VCaP (cell line): ENCODE results near the gene PODXL.
"Not testable (repeated sequence)": the region's sequence is repeated elsewhere in the genome, so short reads cannot be mapped to it uniquely, and the experiment has no call there.

Source experiments
- H3K27ac ChIP-seq: fragments of 450-650 bp; 2 replicates; pipeline ENCODE4 v1.5.1; 2017
- CTCF ChIP-seq: fragments of 450-650 bp; conservative IDR thresholded peaks from 2 replicates; pipeline ENCODE4 v1.5.1; 2017; ENCODE audit warnings: mild to moderate bottlenecking, moderate library complexity

Gene PODXL

DNA sequence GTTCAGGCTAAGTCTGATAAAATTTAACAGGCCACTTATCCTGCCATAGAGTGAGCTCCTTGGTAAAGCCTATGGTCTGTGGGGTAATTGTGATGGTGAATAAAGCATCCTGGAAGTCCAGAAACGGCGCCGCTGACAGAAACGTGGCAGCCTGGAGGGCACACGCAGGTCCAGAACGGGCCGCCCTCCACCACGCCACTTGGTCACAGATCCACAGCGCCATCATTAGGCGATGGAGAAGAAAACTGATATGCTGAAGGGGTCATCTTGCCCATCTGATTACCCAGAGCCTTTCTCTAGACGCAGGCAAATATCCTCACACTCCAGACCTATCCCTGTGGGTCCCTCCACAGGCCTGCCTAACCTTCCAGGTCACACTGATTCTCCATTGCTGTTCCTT, 37.8 kb downstream of the PODXL start:
- H3K27ac ChIP-seq: no peak overlapping the region
- TF ChIP-seq CTCF: no peak

DNA sequence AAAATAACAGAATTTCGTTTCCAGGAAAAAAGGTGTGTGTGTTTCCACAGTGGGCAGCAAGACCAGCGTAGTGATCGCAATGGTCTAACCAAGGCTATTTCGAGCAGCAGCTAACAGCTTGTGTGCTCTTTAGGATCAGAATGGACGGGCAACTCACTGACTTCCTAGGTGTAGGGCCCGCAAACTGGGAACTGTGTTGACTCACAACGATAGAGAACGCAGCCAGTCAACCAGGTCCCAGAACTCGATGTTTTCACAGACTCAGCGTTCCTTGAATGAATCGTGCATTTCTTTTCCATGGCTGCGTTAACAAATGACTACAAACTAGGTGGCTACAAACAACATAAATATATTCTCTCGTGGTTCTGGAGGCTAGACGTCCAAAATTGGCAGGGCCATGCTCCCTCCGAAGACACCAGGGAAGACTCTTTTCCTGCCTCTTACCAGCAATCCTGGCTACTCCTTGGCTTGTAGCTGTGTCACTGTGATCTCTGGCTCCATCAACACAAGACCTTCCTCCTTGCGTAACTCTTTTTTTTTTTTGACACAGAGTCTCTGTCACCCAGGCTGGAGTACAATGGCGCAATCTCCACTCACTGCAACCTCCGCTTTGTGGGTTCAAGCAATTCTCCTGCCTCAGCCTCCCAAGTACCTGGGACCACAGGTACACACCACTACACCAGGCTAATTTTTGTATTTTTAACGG, 39.1 kb downstream of the PODXL start:
- no peak for TF ChIP-seq CTCF
- H3K27ac ChIP-seq: no peak overlapping the region

GRCh38 chr7:131515471-131515870, 41.0 kb downstream of the PODXL start:
- H3K27ac ChIP-seq: not testable (repeated sequence)

DNA sequence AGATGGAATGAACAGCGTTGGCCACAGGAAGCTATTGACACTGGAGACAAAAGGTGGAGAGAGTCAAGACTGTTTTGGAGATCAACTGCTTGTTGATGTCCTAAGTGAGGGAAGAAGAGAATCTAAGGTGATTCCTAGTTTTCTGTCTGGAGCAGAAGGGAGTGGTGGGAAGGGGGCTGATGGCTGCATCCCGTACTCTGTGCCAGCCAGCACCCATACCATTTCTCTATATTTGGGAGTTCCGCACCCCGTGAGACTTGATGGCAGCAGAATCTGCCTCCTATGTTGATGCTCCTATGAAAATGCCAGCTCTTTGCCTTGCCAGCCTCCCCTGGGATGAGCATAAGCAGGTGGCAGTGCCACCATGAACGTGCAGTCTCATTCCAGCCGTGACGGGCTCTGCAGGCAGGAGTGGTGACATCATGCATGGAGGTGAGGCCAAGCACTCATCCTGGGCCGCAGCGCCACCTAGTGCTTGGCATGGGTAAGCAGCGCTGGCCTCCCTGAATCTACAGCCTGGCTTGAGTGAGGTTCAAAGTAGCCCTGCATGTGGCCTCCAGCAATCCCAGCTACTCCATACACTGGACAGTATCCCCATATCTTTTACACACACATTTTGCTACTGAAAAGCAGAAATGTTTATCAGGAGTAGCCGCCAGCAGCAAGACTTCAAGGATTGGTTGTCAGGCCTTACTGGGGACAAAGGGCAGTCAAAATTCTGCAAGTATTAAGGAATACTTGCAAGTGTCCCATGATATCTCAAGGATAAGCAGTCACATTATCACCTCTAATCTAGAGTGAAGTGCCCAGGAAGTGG, 43.0 kb downstream of the PODXL start:
- TF ChIP-seq CTCF: peak; percentile 98
- H3K27ac ChIP-seq: peak overlapping the region; percentile 28; the same call in 1 of the 2 replicates

DNA sequence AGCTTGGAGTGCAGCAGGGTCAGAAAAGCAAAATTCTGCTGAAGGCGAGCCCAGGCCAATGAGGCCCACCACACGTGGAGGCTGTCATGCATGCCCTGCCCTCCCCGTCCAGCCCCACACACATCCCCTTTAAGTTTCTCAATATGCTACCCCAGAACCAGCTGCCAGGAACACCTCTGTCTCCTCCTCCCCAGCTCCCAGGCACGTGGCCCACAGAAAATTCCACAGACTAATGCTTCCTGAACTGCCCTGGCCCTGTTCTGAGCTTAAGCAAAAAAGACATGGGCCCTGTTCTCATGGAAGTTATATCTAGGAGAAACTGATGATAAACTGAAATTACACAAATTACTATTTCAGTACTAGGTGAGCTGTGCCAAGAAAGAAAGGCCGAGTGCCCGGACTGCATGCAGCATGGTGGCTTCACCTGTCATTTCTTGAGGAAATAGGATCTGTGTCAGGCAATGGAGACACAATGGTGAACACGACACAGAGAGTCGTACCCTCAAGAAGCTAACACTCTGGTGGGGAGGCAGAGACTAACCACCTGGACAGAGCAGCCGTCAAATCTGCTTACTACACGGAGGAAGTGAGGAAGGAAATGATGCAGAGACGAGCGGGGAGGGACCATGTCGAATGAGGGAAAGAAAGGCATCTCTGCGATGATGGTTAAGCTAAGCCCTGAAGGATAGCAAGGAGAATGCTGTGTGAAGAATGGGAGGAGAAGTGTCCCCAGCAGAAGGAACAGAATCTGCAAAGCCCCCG, 44.5 kb downstream of the PODXL start:
- no peak for TF ChIP-seq CTCF
- no peak overlapping the region for H3K27ac ChIP-seq

DNA sequence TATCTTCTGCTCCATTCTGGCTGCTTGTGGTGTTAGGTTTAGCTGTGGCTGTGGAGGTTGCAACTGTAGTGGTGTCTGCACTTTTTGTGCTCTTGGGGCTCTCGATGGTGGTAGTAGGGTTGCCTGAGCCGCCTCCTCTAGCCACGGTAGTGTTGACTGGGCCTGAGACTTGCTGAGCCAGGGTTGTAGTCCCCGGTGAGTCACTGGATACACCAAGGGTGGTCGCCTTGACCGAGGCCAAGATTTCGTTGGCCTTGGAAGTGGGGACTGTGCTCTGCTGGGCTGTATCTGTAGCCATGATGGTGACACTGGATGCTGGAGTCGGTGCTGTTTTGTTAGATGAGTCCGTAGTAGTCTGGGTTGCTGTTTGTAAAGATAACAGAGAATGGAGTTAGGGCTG, 45.4 kb downstream of the PODXL start:
- no peak overlapping the region for H3K27ac ChIP-seq
- TF ChIP-seq CTCF: no peak

DNA sequence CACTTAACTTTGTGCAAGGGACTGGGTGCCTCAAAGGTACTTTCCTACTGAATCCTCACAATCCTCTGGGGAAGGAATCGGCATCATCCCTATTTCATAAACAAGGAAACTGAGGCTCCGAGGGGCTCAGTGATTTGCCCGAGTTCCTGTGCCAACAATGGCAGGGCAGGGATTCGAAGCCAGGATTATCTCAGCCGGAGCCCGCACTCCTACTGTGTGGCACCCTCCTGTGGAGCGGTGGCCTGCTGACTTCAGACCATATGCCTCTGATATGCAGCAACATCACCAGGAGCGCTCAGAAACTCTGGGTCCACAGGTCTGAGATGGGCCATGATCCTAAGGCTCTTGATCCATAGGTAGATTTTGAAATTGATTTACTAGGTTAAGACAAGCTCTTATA, 46.6 kb downstream of the PODXL start:
- TF ChIP-seq CTCF: no peak
- H3K27ac ChIP-seq: no peak overlapping the region
